DND-41 (cell line): Measurements from ENCODE around the gene SPATS2L.

Source experiments
- ATAC-seq: fragments of 200-7000 bp; cut with Tn5 transposase; 3 replicates; pipeline ENCODE4 v1.9.1; 2021; ENCODE audit warnings: low read depth; ENCODE audit not compliant: insufficient read depth
- DNase-seq: peaks from one replicate; pipeline ENCODE4 v3.0.0-alpha.2; 2020
- H2AFZ ChIP-seq: 2 replicates; pipeline ENCODE4 v1.6.0; 2012; ENCODE audit warnings: low read depth, low read length
- H3K27ac ChIP-seq: 2 replicates; pipeline ENCODE4 v1.5.1; 2012; ENCODE audit warnings: low read length, inconsistent platforms
- H3K27me3 ChIP-seq: fragments of 200-600 bp; sonication (generic); 2 replicates; pipeline ENCODE4 v1.6.0; 2012; ENCODE audit warnings: low read length, mild to moderate bottlenecking, inconsistent platforms; ENCODE audit not compliant: insufficient read depth, poor library complexity
- H3K36me3 ChIP-seq: 2 replicates; pipeline ENCODE4 v1.5.1; 2012; ENCODE audit warnings: low read length, inconsistent platforms; ENCODE audit not compliant: insufficient read depth
- H3K4me1 ChIP-seq: 2 replicates; pipeline ENCODE4 v1.5.1; 2012; ENCODE audit warnings: mild to moderate bottlenecking, low read length; ENCODE audit not compliant: insufficient read depth
- H3K4me2 ChIP-seq: 2 replicates; pipeline ENCODE4 v1.6.0; 2012; ENCODE audit warnings: mild to moderate bottlenecking, moderate library complexity, low read length, inconsistent platforms; ENCODE audit not compliant: insufficient read depth
- H3K4me3 ChIP-seq, 2 experiments: fragments of 200-600 bp in 1 of 2; shearing (Covaris generic) in 1 of 2; 2 replicates each; pipeline ENCODE4 v1.5.1; 2012 to 2016; ENCODE audit warnings: inconsistent platforms in 2 of 2, low read length in 2 of 2, mild to moderate bottlenecking in 2 of 2, low read depth in 1 of 2, moderate library complexity in 1 of 2
- H3K79me2 ChIP-seq: 2 replicates; pipeline ENCODE4 v1.6.0; 2012; ENCODE audit warnings: low read length, inconsistent platforms; ENCODE audit not compliant: insufficient read depth
- H3K9ac ChIP-seq: 2 replicates; pipeline ENCODE4 v1.6.0; 2012; ENCODE audit warnings: low read depth, mild to moderate bottlenecking, inconsistent platforms, low read length, moderate library complexity
- H3K9me3 ChIP-seq: 2 replicates; pipeline ENCODE4 v1.5.1; 2012; ENCODE audit warnings: low read length, moderate library complexity, mild to moderate bottlenecking, inconsistent platforms; ENCODE audit not compliant: insufficient read depth, severe bottlenecking
- H4K20me1 ChIP-seq: 2 replicates; pipeline ENCODE4 v1.6.0; 2012; ENCODE audit warnings: low read length; ENCODE audit not compliant: insufficient read depth
- EZH2 ChIP-seq: IDR thresholded peaks from 3 replicates; pipeline ENCODE4 v1.6.1; 2012; ENCODE audit warnings: borderline replicate concordance, low read depth, mild to moderate bottlenecking, moderate library complexity, low read length, inconsistent platforms; ENCODE audit not compliant: severe bottlenecking
- TF ChIP-seq, protein P1 (sequence below): IDR thresholded peaks from 2 replicates; pipeline ENCODE4 v1.5.1; 2012; ENCODE audit warnings: borderline replicate concordance, low read length, moderate library complexity, mild to moderate bottlenecking; ENCODE audit not compliant: poor library complexity, severe bottlenecking; ENCODE audit errors: extremely low read depth

SPATS2L gene

DNA sequence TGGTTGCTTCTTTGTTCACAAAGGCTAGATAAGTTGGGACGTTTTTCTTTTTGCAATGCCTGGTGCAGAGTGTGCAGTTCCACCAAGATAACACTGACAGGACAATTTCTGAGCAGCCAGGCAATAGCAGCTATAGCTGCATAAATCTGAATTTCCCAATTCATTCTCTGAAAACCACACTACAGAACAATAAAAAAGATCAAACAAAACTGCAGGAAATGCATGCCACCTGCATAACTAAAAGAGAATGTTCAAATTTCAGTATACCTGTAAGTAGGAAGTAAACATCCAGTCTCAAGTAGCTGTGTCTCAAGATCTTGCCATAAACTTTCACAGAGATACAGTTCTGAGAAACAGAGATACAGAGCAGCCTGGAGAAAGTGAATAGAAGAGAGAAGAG lies 208.7 kb downstream of the SPATS2L start:
- Histone ChIP-seq H3K27me3 (peaks cover 16% of the 10 kb centered on the region), H3K79me2 (no peaks in the 10 kb centered on the region), H3K27ac (no peak overlapping the region), H3K9ac (no peak overlapping the region), H3K4me2 (no peak overlapping the region), H3K36me3 (no peaks in the 10 kb centered on the region), H3K4me3 (no peak overlapping the region), H3K9me3 (no peaks in the 10 kb centered on the region), H2AFZ (no peak overlapping the region), H4K20me1 (no peaks in the 10 kb centered on the region), H3K4me1 (peaks cover 6% of the 10 kb centered on the region)
- DNase-seq, result no peak
- TF ChIP-seq EZH2, result no peak
- TF ChIP-seq, protein P1, sequence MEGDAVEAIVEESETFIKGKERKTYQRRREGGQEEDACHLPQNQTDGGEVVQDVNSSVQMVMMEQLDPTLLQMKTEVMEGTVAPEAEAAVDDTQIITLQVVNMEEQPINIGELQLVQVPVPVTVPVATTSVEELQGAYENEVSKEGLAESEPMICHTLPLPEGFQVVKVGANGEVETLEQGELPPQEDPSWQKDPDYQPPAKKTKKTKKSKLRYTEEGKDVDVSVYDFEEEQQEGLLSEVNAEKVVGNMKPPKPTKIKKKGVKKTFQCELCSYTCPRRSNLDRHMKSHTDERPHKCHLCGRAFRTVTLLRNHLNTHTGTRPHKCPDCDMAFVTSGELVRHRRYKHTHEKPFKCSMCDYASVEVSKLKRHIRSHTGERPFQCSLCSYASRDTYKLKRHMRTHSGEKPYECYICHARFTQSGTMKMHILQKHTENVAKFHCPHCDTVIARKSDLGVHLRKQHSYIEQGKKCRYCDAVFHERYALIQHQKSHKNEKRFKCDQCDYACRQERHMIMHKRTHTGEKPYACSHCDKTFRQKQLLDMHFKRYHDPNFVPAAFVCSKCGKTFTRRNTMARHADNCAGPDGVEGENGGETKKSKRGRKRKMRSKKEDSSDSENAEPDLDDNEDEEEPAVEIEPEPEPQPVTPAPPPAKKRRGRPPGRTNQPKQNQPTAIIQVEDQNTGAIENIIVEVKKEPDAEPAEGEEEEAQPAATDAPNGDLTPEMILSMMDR, result no peak
- ATAC-seq, result peak; percentile 27; the same call in 1 of the 3 replicates

GRCh38 chr2:200523158-200523557 lies 216.7 kb downstream of the SPATS2L start:
- Histone ChIP-seq H2AFZ (no peak overlapping the region), H3K9ac (no peak overlapping the region), H3K4me1 (peaks cover 23% of the 10 kb centered on the region), H4K20me1 (peaks cover under 1% of the 10 kb centered on the region; the same call in 1 of the 2 replicates), H3K27me3 (peaks cover 2% of the 10 kb centered on the region), H3K9me3 (no peaks in the 10 kb centered on the region), H3K36me3 (no peaks in the 10 kb centered on the region; the same call in 1 of the 2 replicates), H3K4me2 (no peak overlapping the region), H3K27ac (no peak overlapping the region), H3K4me3 (no peak overlapping the region), H3K79me2 (peaks cover 20% of the 10 kb centered on the region)
- ATAC-seq, result no peak
- no peak for DNase-seq
- TF ChIP-seq, protein P1, result no peak
- TF ChIP-seq EZH2, result no peak

DNA sequence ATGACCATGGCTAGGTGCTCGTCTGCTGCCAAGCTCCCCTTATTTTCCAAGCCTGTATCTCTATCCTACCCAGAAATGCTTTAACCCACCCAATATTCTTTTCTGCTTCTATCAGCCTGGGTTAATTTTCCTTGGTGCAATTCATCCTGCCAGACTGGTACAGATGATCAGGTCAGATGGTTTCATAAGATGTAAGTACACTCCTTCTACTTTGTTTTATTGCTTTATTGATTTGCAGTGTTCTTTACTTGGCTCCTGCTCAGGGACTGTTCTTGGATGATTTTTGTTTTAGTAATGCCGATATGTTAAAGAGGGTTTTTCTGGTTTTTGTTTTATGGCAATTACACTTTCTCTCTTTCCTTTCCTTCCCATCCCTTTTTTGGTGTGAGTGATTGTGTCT lies 217.1 kb downstream of the SPATS2L start:
- no peak overlapping the region for H3K9ac ChIP-seq
- peaks cover 27% of the 10 kb centered on the region for H3K4me1 ChIP-seq

More for the DNA sequence above, 217.1 kb downstream of the SPATS2L start:
- Histone ChIP-seq H3K4me3 (no peak overlapping the region), H3K9me3 (no peaks in the 10 kb centered on the region), H3K27ac (no peak overlapping the region), H2AFZ (peak overlapping the region; percentile 42; the same call in 1 of the 2 replicates), H3K27me3 (peaks cover 2% of the 10 kb centered on the region), H3K4me2 (no peak overlapping the region), H3K79me2 (peaks cover 25% of the 10 kb centered on the region), H4K20me1 (peaks cover 3% of the 10 kb centered on the region; the same call in 1 of the 2 replicates), H3K36me3 (no peaks in the 10 kb centered on the region; the same call in 1 of the 2 replicates)
- ATAC-seq, result no peak
- DNase-seq, result no peak
- TF ChIP-seq EZH2, result no peak
- TF ChIP-seq, protein P1, result no peak
